HEK293T (cell line): ENCODE data around the gene TET2.

Experiments
- ARNT ChIP-seq: fragments of 450-650 bp; IDR thresholded peaks from 2 replicates; pipeline ENCODE4 v1.6.1; 2017; ENCODE audit warnings: mild to moderate bottlenecking
- CTBP1 ChIP-seq: fragments of 450-650 bp; IDR thresholded peaks from 2 replicates; pipeline ENCODE4 v1.6.1; 2016; ENCODE audit warnings: borderline replicate concordance
- FOXA1 ChIP-seq: fragments of 450-650 bp; IDR thresholded peaks from 2 replicates; pipeline ENCODE4 v1.6.1; 2016; ENCODE audit warnings: mild to moderate bottlenecking
- FOXK2 ChIP-seq: fragments of 450-650 bp; IDR thresholded peaks from 2 replicates; pipeline ENCODE4 v1.6.1; 2016; ENCODE audit warnings: mild to moderate bottlenecking
- FOXM1 ChIP-seq: fragments of 450-650 bp; IDR thresholded peaks from 2 replicates; pipeline ENCODE4 v1.6.1; 2017; ENCODE audit warnings: mild to moderate bottlenecking, borderline replicate concordance
- L3MBTL2 ChIP-seq: fragments of 450-650 bp; conservative IDR thresholded peaks from 2 replicates; pipeline ENCODE4 v1.6.1; 2016; ENCODE audit warnings: mild to moderate bottlenecking
- NFRKB ChIP-seq: fragments of 450-650 bp; IDR thresholded peaks from 2 replicates; pipeline ENCODE4 v1.6.1; 2016; ENCODE audit warnings: mild to moderate bottlenecking, moderate library complexity
- PKNOX1 ChIP-seq: fragments of 450-650 bp; IDR thresholded peaks from 2 replicates; pipeline ENCODE4 v1.6.1; 2016
- TARDBP ChIP-seq: fragments of 450-650 bp; IDR thresholded peaks from 2 replicates; pipeline ENCODE4 v1.6.1; 2016

GRCh38 chr4:105215609-105216313 lies 69.1 kb downstream of the TET2 start:
- TF ChIP-seq FOXM1: no peak
- TF ChIP-seq FOXK2: no peak
- TF ChIP-seq NFRKB: no peak
- no peak for TF ChIP-seq PKNOX1
- TF ChIP-seq L3MBTL2: no peak
- no peak for TF ChIP-seq TARDBP
- no peak for TF ChIP-seq CTBP1
- no peak for TF ChIP-seq FOXA1
- TF ChIP-seq ARNT: no peak
